ENCODE measurements around the gene NAALADL2.

Gene NAALADL2

GRCh38 chr3:175059788-175060187 lies 200.7 kb downstream of the NAALADL2 start:
- H3K36me3 ChIP-seq (replicated peaks; ENCODE audit: low read depth, low read length) = no peaks in the 10 kb centered on the region
- no peaks in the 10 kb centered on the region for H3K27me3 ChIP-seq (ENCODE audit: low read depth, low read length)
- H3K4me2 ChIP-seq (ENCODE audit: low read length) = peak overlapping the region; percentile 4; the same call in 1 of the 2 replicates
- no peaks in the 10 kb centered on the region for H3K4me1 ChIP-seq (ENCODE audit: low read length)
- no peak overlapping the region for H3K4me3 ChIP-seq (ENCODE audit: low read length)
- H3K9me3 ChIP-seq (ENCODE audit: insufficient read depth, low read length) = no peaks in the 10 kb centered on the region
- TF ChIP-seq CTCF (IDR thresholded peaks at IDR 0.05; ENCODE audit: low read depth, low read length) = no peak
- TF ChIP-seq EZH2phosphoT487 (IDR thresholded peaks at IDR 0.05; ENCODE audit: low read depth) = no peak
- H3K9ac ChIP-seq (ENCODE audit: low read length) = no peak overlapping the region
- H4K20me1 ChIP-seq (ENCODE audit: insufficient read depth, low read length) = no peaks in the 10 kb centered on the region
- H3K27ac ChIP-seq (ENCODE audit: low read length) = no peak overlapping the region
- H2AFZ ChIP-seq (ENCODE audit: low read depth, low read length) = no peak overlapping the region
- no peaks in the 10 kb centered on the region for H3K79me2 ChIP-seq (ENCODE audit: low read length)

- Histone ChIP-seq H3K36me3 (replicated peaks; ENCODE audit: low read depth, low read length) (no peaks in the 10 kb centered on the region), H3K79me2 (ENCODE audit: low read length) (no peaks in the 10 kb centered on the region), H3K4me1 (ENCODE audit: low read length) (no peaks in the 10 kb centered on the region), H3K27me3 (ENCODE audit: low read depth, low read length) (no peaks in the 10 kb centered on the region), H3K9ac (ENCODE audit: low read length) (no peak overlapping the region), H4K20me1 (ENCODE audit: insufficient read depth, low read length) (no peaks in the 10 kb centered on the region), H3K4me2 (ENCODE audit: low read length) (no peak overlapping the region), H3K9me3 (ENCODE audit: insufficient read depth, low read length) (peaks cover 3% of the 10 kb centered on the region; the same call in 1 of the 2 replicates), H2AFZ (ENCODE audit: low read depth, low read length) (no peak overlapping the region), H3K27ac (ENCODE audit: low read length) (no peak overlapping the region), H3K4me3 (ENCODE audit: low read length) (no peak overlapping the region)
- TF ChIP-seq EZH2phosphoT487 (IDR thresholded peaks at IDR 0.05; ENCODE audit: low read depth) (no peak), CTCF (IDR thresholded peaks at IDR 0.05; ENCODE audit: low read depth, low read length) (no peak)
Observed at GRCh38 chr3:175065497-175065896, 206.4 kb downstream of the NAALADL2 start.

GRCh38 chr3:175066617-175067415 lies 207.7 kb downstream of the NAALADL2 start:
- Histone ChIP-seq H2AFZ (ENCODE audit: low read depth, low read length) (no peak overlapping the region), H3K27ac (ENCODE audit: low read length) (no peak overlapping the region), H3K4me2 (ENCODE audit: low read length) (no peak overlapping the region), H3K4me1 (ENCODE audit: low read length) (no peaks in the 10 kb centered on the region), H4K20me1 (ENCODE audit: insufficient read depth, low read length) (no peaks in the 10 kb centered on the region), H3K27me3 (ENCODE audit: low read depth, low read length) (no peaks in the 10 kb centered on the region), H3K79me2 (ENCODE audit: low read length) (no peaks in the 10 kb centered on the region), H3K36me3 (replicated peaks; ENCODE audit: low read depth, low read length) (no peaks in the 10 kb centered on the region), H3K4me3 (ENCODE audit: low read length) (no peak overlapping the region), H3K9ac (ENCODE audit: low read length) (no peak overlapping the region), H3K9me3 (ENCODE audit: insufficient read depth, low read length) (peaks cover 3% of the 10 kb centered on the region; the same call in 1 of the 2 replicates)
- TF ChIP-seq EZH2phosphoT487 (IDR thresholded peaks at IDR 0.05; ENCODE audit: low read depth) = no peak
- no peak for TF ChIP-seq CTCF (IDR thresholded peaks at IDR 0.05; ENCODE audit: low read depth, low read length)

DNA sequence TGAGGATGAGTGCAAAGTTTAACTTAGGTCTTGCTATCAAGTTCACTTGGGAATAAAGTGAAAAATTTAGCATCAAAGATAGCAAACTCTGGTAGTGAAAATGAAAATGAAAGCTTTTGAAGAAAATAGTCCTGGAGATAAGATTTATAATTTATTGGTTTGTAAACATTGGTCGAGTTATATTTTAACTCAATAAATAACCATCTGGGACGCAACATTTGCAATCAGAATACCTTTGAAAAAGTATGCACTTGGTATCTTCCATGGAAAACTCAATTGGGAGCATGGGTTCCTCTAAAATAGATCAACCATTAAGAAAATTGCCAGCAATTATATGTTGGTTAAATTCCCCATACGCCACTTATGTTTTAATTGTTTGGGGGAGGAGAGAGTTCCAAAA lies 209.5 kb downstream of the NAALADL2 start:
- no peaks in the 10 kb centered on the region for H3K36me3 ChIP-seq (replicated peaks; ENCODE audit: low read depth, low read length)
- H3K9me3 ChIP-seq (ENCODE audit: insufficient read depth, low read length) = peaks cover 3% of the 10 kb centered on the region; the same call in 1 of the 2 replicates
- H3K9ac ChIP-seq (ENCODE audit: low read length) = no peak overlapping the region
- no peaks in the 10 kb centered on the region for H3K79me2 ChIP-seq (ENCODE audit: low read length)
- no peak overlapping the region for H3K27ac ChIP-seq (ENCODE audit: low read length)
- TF ChIP-seq CTCF (IDR thresholded peaks at IDR 0.05; ENCODE audit: low read depth, low read length) (no peak), EZH2phosphoT487 (IDR thresholded peaks at IDR 0.05; ENCODE audit: low read depth) (no peak)
- H4K20me1 ChIP-seq (ENCODE audit: insufficient read depth, low read length) = no peaks in the 10 kb centered on the region
- no peak overlapping the region for H2AFZ ChIP-seq (ENCODE audit: low read depth, low read length)
- no peaks in the 10 kb centered on the region for H3K27me3 ChIP-seq (ENCODE audit: low read depth, low read length)
- H3K4me1 ChIP-seq (ENCODE audit: low read length) = no peaks in the 10 kb centered on the region
- no peak overlapping the region for H3K4me2 ChIP-seq (ENCODE audit: low read length)
- H3K4me3 ChIP-seq (ENCODE audit: low read length) = no peak overlapping the region

All from OCI-LY3 (cell line).